ENCODE data around the gene CIB2. TPM values are rescaled to one million over a fixed set of nuclear protein-coding genes. Genes with fewer than 3 reads are reported as not detected.

The CIB2 gene
- total and polyA plus RNA-seq, 8 donors: 1.5 to 5.1 (median 3.8) TPM

- WGBS, 2 donors: 80 to 86% methylated on average over 10 of the region's 10 CpGs
- ATAC-seq: no peak
- Histone ChIP-seq H3K4me1 (no peaks in the 10 kb centered on the region), H3K27ac (no peak overlapping the region), H3K36me3 (no peaks in the 10 kb centered on the region), H3K9me3 (no peaks in the 10 kb centered on the region), H3K4me3 (no peak overlapping the region), H3K27me3 (no peaks in the 10 kb centered on the region)
- no peak for FAIRE-seq
- DNase-seq: peak in 1 of 6 donors; percentile 41
- intact Hi-C loops (cut with DNase I): loop anchor here in 2 of 3 donors (2.0 to 5.0 kb wide), 3 partner anchors 86 to 132 kb away; no protein-coding TSS in a partner anchor
- TF ChIP-seq CTCF (IDR thresholded peaks at IDR 0.05): no peak
Measured at GRCh38 chr15:78110916-78111475, 20.2 kb downstream of the CIB2 start.

- no peak for ATAC-seq
- no peak for FAIRE-seq
- DNase-seq: peak in 1 of 6 donors; percentile 36
- no peaks in the 10 kb centered on the region for H3K27me3 ChIP-seq
- H3K4me1 ChIP-seq: no peaks in the 10 kb centered on the region
- H3K4me3 ChIP-seq: no peak overlapping the region
- H3K27ac ChIP-seq: no peak overlapping the region
- H3K9me3 ChIP-seq: no peaks in the 10 kb centered on the region
- intact Hi-C loops (cut with DNase I): loop anchor here in 2 of 3 donors (2.0 to 5.0 kb wide), 3 partner anchors 87 to 133 kb away; no protein-coding TSS in a partner anchor
- no peaks in the 10 kb centered on the region for H3K36me3 ChIP-seq
- TF ChIP-seq CTCF (IDR thresholded peaks at IDR 0.05): no peak
- 86 to 93% methylated on average over 6 of the region's 6 CpGs for WGBS, 2 donors
Measured at GRCh38 chr15:78110096-78110495, 21.1 kb downstream of the CIB2 start.

GRCh38 chr15:78109156-78109555, 22.1 kb downstream of the CIB2 start:
- WGBS, 2 donors: 79 to 88% methylated on average over 12 of the region's 12 CpGs
- DNase-seq: no peak

GRCh38 chr15:78108300-78109084, 22.8 kb downstream of the CIB2 start:
- 30 to 32% methylated on average over 11 of the region's 11 CpGs for WGBS, 2 donors

More at GRCh38 chr15:78109156-78109555, 22.1 kb downstream of the CIB2 start:
- Histone ChIP-seq H3K27me3 (no peaks in the 10 kb centered on the region), H3K9me3 (no peaks in the 10 kb centered on the region), H3K27ac (no peak overlapping the region), H3K4me3 (no peak overlapping the region), H3K36me3 (no peaks in the 10 kb centered on the region), H3K4me1 (no peaks in the 10 kb centered on the region)
- ATAC-seq (no peak), FAIRE-seq (no peak)
- no peak for TF ChIP-seq CTCF (IDR thresholded peaks at IDR 0.05)
- intact Hi-C loops (cut with DNase I): loop anchor here (2.0 to 10.0 kb wide), 4 partner anchors 110 to 146 kb away; no protein-coding TSS in a partner anchor

More at GRCh38 chr15:78108300-78109084, 22.8 kb downstream of the CIB2 start:
- H3K9me3 ChIP-seq: no peaks in the 10 kb centered on the region
- FAIRE-seq: no peak
- no peaks in the 10 kb centered on the region for H3K4me1 ChIP-seq
- peak; percentile 92 to 96 (median 95) for ATAC-seq
- no peak overlapping the region for H3K27ac ChIP-seq
- H3K27me3 ChIP-seq: no peaks in the 10 kb centered on the region
- peak; percentile 77 to 93 (median 86) for DNase-seq
- H3K4me3 ChIP-seq: no peak overlapping the region
- intact Hi-C loops (cut with DNase I): loop anchor here (2.0 to 10.0 kb wide), 4 partner anchors 110 to 146 kb away; no protein-coding TSS in a partner anchor
- H3K36me3 ChIP-seq: no peaks in the 10 kb centered on the region
- peak; percentile 91 to 97 (median 92) for TF ChIP-seq CTCF (IDR thresholded peaks at IDR 0.05)
